RWPE1 (cell line): Measurements from ENCODE around the gene ZNF521.

Source experiments
- CTCF ChIA-PET: fragments of 350-600 bp; sonication (Branson Sonifier 250); formaldehyde crosslinking; extraction: SDS; loops from one replicate; lab custom pipeline; 2021; lab: Yijun Ruan, JAX
- POLR2A ChIA-PET: fragments of 400-600 bp; formaldehyde crosslinking; extraction: SDS; loops from one replicate; lab custom pipeline; 2020; ENCODE audit warnings: antibody characterized with exemption; ENCODE audit not compliant: low non-redundant PET; lab: Yijun Ruan, JAX
- DNase-seq: peaks from one replicate; pipeline ENCODE4 v3.0.0; 2012; ENCODE audit warnings: low spot score
- H3K27ac ChIP-seq: fragments of 450-650 bp; 2 replicates; pipeline ENCODE4 v1.5.1; 2017
- TF ChIP-seq, protein P1 (sequence below): fragments of 450-650 bp; conservative IDR thresholded peaks from 2 replicates; pipeline ENCODE4 v1.5.1; 2017; ENCODE audit warnings: low read depth, mild to moderate bottlenecking

The ZNF521 gene

DNA sequence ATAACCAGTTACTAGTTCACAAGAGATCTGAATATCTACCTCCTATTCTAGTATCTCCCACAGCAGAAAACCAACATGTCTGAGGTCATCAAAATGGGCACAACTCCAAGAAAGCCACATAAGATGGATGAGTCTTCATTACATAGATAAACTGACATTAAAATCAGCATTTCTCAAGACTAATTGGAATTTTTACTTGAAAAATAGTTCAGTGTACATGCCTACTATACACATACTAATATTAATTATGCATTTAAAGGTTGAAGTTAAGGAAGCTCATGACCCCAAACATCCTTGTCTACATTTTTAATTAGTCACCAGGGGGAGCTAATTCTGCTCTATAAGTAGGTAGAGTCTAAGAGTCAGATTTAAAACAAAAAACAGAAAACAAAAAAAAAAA lies 41.9 kb downstream of the ZNF521 start:
- H3K27ac ChIP-seq = no peak overlapping the region
- POLR2A ChIA-PET = no interaction called here
- TF ChIP-seq, protein P1, sequence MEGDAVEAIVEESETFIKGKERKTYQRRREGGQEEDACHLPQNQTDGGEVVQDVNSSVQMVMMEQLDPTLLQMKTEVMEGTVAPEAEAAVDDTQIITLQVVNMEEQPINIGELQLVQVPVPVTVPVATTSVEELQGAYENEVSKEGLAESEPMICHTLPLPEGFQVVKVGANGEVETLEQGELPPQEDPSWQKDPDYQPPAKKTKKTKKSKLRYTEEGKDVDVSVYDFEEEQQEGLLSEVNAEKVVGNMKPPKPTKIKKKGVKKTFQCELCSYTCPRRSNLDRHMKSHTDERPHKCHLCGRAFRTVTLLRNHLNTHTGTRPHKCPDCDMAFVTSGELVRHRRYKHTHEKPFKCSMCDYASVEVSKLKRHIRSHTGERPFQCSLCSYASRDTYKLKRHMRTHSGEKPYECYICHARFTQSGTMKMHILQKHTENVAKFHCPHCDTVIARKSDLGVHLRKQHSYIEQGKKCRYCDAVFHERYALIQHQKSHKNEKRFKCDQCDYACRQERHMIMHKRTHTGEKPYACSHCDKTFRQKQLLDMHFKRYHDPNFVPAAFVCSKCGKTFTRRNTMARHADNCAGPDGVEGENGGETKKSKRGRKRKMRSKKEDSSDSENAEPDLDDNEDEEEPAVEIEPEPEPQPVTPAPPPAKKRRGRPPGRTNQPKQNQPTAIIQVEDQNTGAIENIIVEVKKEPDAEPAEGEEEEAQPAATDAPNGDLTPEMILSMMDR = no peak
- CTCF ChIA-PET = no interaction called here
- no peak for DNase-seq

- no peak overlapping the region for H3K27ac ChIP-seq
- CTCF ChIA-PET = interaction anchor here (0.6 kb wide), 1 partner anchor 1993 kb away, joined by 3 read pairs; no protein-coding TSS in a partner anchor
- TF ChIP-seq, protein P1 = no peak
- no peak for DNase-seq
- POLR2A ChIA-PET = no interaction called here
Measured at GRCh38 chr18:25308381-25308780, 43.6 kb downstream of the ZNF521 start.

- no peak for DNase-seq
- ChIA-PET POLR2A (no interaction called here), CTCF (no interaction called here)
- H3K27ac ChIP-seq = no peak overlapping the region
- TF ChIP-seq, protein P1 = no peak
Measured at GRCh38 chr18:25307192-25307591, 44.8 kb downstream of the ZNF521 start.

DNA sequence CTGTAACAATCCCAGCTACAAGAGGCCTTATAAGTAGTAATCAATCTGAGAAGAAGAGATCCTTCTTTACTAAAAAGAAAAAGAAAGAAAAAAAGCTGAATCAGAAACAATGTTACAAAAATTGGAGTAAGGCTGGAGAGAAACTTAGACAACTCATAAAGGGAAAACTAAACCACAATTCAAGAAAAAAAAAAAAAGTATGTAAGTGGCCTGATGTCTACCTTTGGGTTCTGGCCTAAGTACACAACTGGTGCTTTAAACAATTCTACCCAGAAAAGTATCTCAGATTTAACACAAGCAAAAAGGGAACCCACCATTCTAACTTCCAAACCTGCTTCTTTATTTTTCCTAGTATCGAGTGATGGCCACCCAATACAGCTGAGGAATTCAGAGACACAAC lies 45.3 kb downstream of the ZNF521 start:
- POLR2A ChIA-PET = no interaction called here
- CTCF ChIA-PET = no interaction called here
- DNase-seq = no peak
- no peak overlapping the region for H3K27ac ChIP-seq
- TF ChIP-seq, protein P1 = no peak

- CTCF ChIA-PET = no interaction called here
- POLR2A ChIA-PET = no interaction called here
- no peak for DNase-seq
- TF ChIP-seq, protein P1 = no peak
- no peak overlapping the region for H3K27ac ChIP-seq
Measured at GRCh38 chr18:25305584-25305983, 46.4 kb downstream of the ZNF521 start.

GRCh38 chr18:25300492-25300891 lies 51.5 kb downstream of the ZNF521 start:
- H3K27ac ChIP-seq = no peak overlapping the region
- TF ChIP-seq, protein P1 = no peak
- no peak for DNase-seq
- ChIA-PET POLR2A (no interaction called here), CTCF (no interaction called here)
